GM12878 (cell line): ENCODE results near the gene IGSF22.

Experiments used
- EP300 ChIP-seq, 2 experiments: fragments of 150-350 bp in 1 of 2; IDR thresholded peaks; 2 replicates each; pipeline ENCODE4 v1.6.1; 2011 to 2012; ENCODE audit warnings: low read depth in 2 of 2, low read length in 2 of 2, borderline replicate concordance in 1 of 2, improper control_type of control experiment in 1 of 2, inconsistent platforms in 1 of 2; ENCODE audit not compliant: control insufficient read depth in 1 of 2
- FOXM1 ChIP-seq: IDR thresholded peaks from 2 replicates; pipeline ENCODE4 v1.6.1; 2012; ENCODE audit warnings: low read depth, mild to moderate bottlenecking, inconsistent platforms, low read length, moderate library complexity
- NFYB ChIP-seq: IDR thresholded peaks from 2 replicates; pipeline ENCODE4 v1.6.1; 2011; ENCODE audit warnings: low read depth, mild to moderate bottlenecking, low read length, improper control_type of control experiment, moderate library complexity; ENCODE audit not compliant: insufficient read depth
- POLR2A ChIP-seq: IDR thresholded peaks from 2 replicates; pipeline ENCODE4 v1.6.1; 2011; ENCODE audit warnings: low read depth, mild to moderate bottlenecking, low read length
- POLR2AphosphoS5 ChIP-seq: IDR thresholded peaks from 2 replicates; pipeline ENCODE4 v1.6.1; 2011; ENCODE audit warnings: mild to moderate bottlenecking, low read length, inconsistent platforms
- TAF1 ChIP-seq: IDR thresholded peaks from 2 replicates; pipeline ENCODE4 v1.6.1; 2011; ENCODE audit warnings: mild to moderate bottlenecking, low read depth, low read length, borderline replicate concordance
- YY1 ChIP-seq: IDR thresholded peaks from 2 replicates; pipeline ENCODE4 v1.6.1; 2011; ENCODE audit warnings: low read depth, mild to moderate bottlenecking, low read length
- TF ChIP-seq, protein P1 (sequence below): fragments of 450-650 bp; IDR thresholded peaks from 2 replicates; pipeline ENCODE4 v1.6.1; 2017; ENCODE audit warnings: antibody characterized with exemption, mild to moderate bottlenecking, moderate library complexity
- TF ChIP-seq, protein P2 (sequence below), 3 experiments: IDR thresholded peaks in 2 of 3; conservative IDR thresholded peaks in 1 of 3; 2 replicates each; pipeline ENCODE4 v1.5.1; 2011; ENCODE audit warnings: low read depth in 3 of 3, low read length in 3 of 3, mild to moderate bottlenecking in 3 of 3, control low read depth in 2 of 3, moderate library complexity in 2 of 3, inconsistent platforms in 1 of 3, mixed read lengths in 1 of 3; ENCODE audit not compliant: control insufficient read depth in 2 of 3, insufficient read depth in 1 of 3; ENCODE audit errors: extremely low read depth in 1 of 3
- TF ChIP-seq, protein P3 (sequence below): fragments of 450-650 bp; IDR thresholded peaks from 2 replicates; pipeline ENCODE4 v1.6.1; 2017; ENCODE audit warnings: mild to moderate bottlenecking

DNA sequence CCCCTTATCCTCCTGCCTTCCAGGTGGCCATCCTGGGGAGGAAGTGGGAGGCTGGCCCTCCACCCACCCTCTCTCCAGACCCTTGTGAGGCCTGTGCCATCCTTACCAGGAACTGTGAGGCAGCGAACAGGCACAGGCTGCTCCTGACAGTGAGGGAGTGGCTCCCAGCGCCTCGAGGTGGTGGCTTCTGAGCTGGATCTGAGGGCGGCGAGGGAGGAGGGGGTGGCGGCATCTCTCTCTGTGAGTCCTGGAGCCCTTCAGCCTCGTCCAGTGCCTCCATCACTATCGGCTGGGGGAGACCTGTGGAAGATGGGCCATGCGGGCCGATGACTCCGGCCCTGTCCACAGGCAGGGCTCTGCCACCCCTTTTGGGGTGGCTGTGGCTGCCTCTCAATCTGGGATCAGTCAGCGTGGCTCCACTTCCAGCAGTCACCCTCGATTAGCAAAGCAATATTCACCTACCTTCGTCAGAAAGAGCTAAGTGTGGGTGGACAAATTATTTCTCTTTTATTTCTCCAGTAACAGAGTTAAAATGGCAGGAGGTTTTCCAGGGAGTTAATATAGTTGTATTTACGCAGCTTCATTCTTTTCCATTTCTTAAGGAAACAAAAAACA, 18.0 kb upstream of the IGSF22 start:
- TF ChIP-seq, protein P1, sequence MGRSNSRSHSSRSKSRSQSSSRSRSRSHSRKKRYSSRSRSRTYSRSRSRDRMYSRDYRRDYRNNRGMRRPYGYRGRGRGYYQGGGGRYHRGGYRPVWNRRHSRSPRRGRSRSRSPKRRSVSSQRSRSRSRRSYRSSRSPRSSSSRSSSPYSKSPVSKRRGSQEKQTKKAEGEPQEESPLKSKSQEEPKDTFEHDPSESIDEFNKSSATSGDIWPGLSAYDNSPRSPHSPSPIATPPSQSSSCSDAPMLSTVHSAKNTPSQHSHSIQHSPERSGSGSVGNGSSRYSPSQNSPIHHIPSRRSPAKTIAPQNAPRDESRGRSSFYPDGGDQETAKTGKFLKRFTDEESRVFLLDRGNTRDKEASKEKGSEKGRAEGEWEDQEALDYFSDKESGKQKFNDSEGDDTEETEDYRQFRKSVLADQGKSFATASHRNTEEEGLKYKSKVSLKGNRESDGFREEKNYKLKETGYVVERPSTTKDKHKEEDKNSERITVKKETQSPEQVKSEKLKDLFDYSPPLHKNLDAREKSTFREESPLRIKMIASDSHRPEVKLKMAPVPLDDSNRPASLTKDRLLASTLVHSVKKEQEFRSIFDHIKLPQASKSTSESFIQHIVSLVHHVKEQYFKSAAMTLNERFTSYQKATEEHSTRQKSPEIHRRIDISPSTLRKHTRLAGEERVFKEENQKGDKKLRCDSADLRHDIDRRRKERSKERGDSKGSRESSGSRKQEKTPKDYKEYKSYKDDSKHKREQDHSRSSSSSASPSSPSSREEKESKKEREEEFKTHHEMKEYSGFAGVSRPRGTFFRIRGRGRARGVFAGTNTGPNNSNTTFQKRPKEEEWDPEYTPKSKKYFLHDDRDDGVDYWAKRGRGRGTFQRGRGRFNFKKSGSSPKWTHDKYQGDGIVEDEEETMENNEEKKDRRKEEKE: no peak
- TF ChIP-seq, protein P2, sequence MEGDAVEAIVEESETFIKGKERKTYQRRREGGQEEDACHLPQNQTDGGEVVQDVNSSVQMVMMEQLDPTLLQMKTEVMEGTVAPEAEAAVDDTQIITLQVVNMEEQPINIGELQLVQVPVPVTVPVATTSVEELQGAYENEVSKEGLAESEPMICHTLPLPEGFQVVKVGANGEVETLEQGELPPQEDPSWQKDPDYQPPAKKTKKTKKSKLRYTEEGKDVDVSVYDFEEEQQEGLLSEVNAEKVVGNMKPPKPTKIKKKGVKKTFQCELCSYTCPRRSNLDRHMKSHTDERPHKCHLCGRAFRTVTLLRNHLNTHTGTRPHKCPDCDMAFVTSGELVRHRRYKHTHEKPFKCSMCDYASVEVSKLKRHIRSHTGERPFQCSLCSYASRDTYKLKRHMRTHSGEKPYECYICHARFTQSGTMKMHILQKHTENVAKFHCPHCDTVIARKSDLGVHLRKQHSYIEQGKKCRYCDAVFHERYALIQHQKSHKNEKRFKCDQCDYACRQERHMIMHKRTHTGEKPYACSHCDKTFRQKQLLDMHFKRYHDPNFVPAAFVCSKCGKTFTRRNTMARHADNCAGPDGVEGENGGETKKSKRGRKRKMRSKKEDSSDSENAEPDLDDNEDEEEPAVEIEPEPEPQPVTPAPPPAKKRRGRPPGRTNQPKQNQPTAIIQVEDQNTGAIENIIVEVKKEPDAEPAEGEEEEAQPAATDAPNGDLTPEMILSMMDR (IDR thresholded peaks at IDR 0.05 in 2 of 3, conservative IDR thresholded peaks at IDR 0.05 in 1 of 3; ENCODE audit: control insufficient read depth in 2 of 3, extremely low read depth in 1 of 3, insufficient read depth in 1 of 3, low read depth in 3 of 3, low read length in 3 of 3): no peak
- no peak for TF ChIP-seq NFYB
- TF ChIP-seq POLR2AphosphoS5: no peak
- TF ChIP-seq EP300 (IDR thresholded peaks at IDR 0.05; ENCODE audit: borderline replicate concordance in 1 of 2, control insufficient read depth in 1 of 2, low read depth in 2 of 2, low read length in 2 of 2): no peak
- TF ChIP-seq TAF1: no peak
- TF ChIP-seq YY1: no peak
- TF ChIP-seq POLR2A: no peak
- TF ChIP-seq, protein P3, sequence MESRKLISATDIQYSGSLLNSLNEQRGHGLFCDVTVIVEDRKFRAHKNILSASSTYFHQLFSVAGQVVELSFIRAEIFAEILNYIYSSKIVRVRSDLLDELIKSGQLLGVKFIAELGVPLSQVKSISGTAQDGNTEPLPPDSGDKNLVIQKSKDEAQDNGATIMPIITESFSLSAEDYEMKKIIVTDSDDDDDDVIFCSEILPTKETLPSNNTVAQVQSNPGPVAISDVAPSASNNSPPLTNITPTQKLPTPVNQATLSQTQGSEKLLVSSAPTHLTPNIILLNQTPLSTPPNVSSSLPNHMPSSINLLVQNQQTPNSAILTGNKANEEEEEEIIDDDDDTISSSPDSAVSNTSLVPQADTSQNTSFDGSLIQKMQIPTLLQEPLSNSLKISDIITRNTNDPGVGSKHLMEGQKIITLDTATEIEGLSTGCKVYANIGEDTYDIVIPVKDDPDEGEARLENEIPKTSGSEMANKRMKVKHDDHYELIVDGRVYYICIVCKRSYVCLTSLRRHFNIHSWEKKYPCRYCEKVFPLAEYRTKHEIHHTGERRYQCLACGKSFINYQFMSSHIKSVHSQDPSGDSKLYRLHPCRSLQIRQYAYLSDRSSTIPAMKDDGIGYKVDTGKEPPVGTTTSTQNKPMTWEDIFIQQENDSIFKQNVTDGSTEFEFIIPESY: no peak
- no peak for TF ChIP-seq FOXM1
